Osteoblast (primary cell): ENCODE results near the gene CDT1. TPM values are rescaled to one million over a fixed set of nuclear protein-coding genes. Genes with fewer than 3 reads are reported as not detected.
A peak's percentile ranks its signal among the peaks of the same experiment; 100 is the strongest.

ENCODE experiments used
- DNase-seq: peaks from one replicate; pipeline ENCODE4 v3.0.0; 2011; ENCODE audit warnings: low spot score, mixed read lengths; ENCODE audit not compliant: insufficient read length; ENCODE audit errors: missing footprints
- H2AFZ ChIP-seq: 2 replicates; pipeline ENCODE4 v1.6.0; 2011; ENCODE audit warnings: mild to moderate bottlenecking, low read length
- H3K27ac ChIP-seq: 2 replicates; pipeline ENCODE4 v1.5.1; 2011; ENCODE audit warnings: mild to moderate bottlenecking, low read depth, low read length, moderate library complexity
- H3K27me3 ChIP-seq: 2 replicates; pipeline ENCODE4 v1.6.0; 2012; ENCODE audit warnings: mild to moderate bottlenecking, control low read depth, inconsistent platforms, low read length, moderate library complexity; ENCODE audit not compliant: insufficient read depth
- H3K36me3 ChIP-seq: 2 replicates; pipeline ENCODE4 v1.5.1; 2011; ENCODE audit warnings: mild to moderate bottlenecking, low read length, control low read depth, moderate library complexity; ENCODE audit not compliant: insufficient read depth
- H3K4me1 ChIP-seq: 2 replicates; pipeline ENCODE4 v1.5.1; 2011; ENCODE audit warnings: mild to moderate bottlenecking, low read length, control low read depth, moderate library complexity; ENCODE audit not compliant: insufficient read depth
- H3K4me2 ChIP-seq: 2 replicates; pipeline ENCODE4 v1.6.0; 2011; ENCODE audit warnings: mild to moderate bottlenecking, low read length; ENCODE audit not compliant: insufficient read depth
- H3K4me3 ChIP-seq: fragments of 200-600 bp; sonication (generic); 3 replicates; pipeline ENCODE4 v1.5.1; 2012; ENCODE audit warnings: mild to moderate bottlenecking, low read length, inconsistent platforms; ENCODE audit not compliant: insufficient read depth
- H3K79me2 ChIP-seq: 2 replicates; pipeline ENCODE4 v1.6.0; 2012; ENCODE audit warnings: mild to moderate bottlenecking, low read length, control low read depth, inconsistent platforms; ENCODE audit not compliant: insufficient read depth
- H3K9me3 ChIP-seq: 2 replicates; pipeline ENCODE4 v1.5.1; 2011; ENCODE audit warnings: low read depth, low read length, control low read depth
- H4K20me1 ChIP-seq: 2 replicates; pipeline ENCODE4 v1.6.0; 2012; ENCODE audit warnings: mild to moderate bottlenecking, low read length, control low read depth; ENCODE audit not compliant: insufficient read depth
- CTCF ChIP-seq: IDR thresholded peaks from 2 replicates; pipeline ENCODE4 v1.5.1; 2011; ENCODE audit warnings: mild to moderate bottlenecking, low read depth, low read length, moderate library complexity; ENCODE audit errors: extremely low read depth
- total RNA-seq: library from RNA; depleted of rRNA; stranded (reverse); fragments of >200 nt; gene quantifications from 2 replicates; pipeline ENCODE4 v1.2.3, GENCODE V29; 2012

The CDT1 gene
- total RNA-seq, 1 donor = 2.9 TPM

- peaks cover 94% of the 10 kb centered on the region for H3K79me2 ChIP-seq
- peaks cover 36% of the 10 kb centered on the region for H3K4me1 ChIP-seq
- H3K27me3 ChIP-seq = no peaks in the 10 kb centered on the region
- no peak overlapping the region for H3K4me3 ChIP-seq
- H4K20me1 ChIP-seq = peaks cover 84% of the 10 kb centered on the region
- no peak overlapping the region for H3K4me2 ChIP-seq
- H3K9me3 ChIP-seq = no peaks in the 10 kb centered on the region
- H2AFZ ChIP-seq = no peak overlapping the region
- no peak for DNase-seq
- H3K27ac ChIP-seq = no peak overlapping the region
- peaks cover 9% of the 10 kb centered on the region for H3K36me3 ChIP-seq
- TF ChIP-seq CTCF = no peak
Measured at GRCh38 chr16:88755745-88756443, 47.7 kb upstream of the CDT1 start.

- no peak for TF ChIP-seq CTCF
- Histone ChIP-seq H3K4me3 (no peak overlapping the region), H3K36me3 (peaks cover 9% of the 10 kb centered on the region), H3K79me2 (peaks cover 96% of the 10 kb centered on the region), H3K4me2 (no peak overlapping the region), H3K4me1 (peaks cover 36% of the 10 kb centered on the region), H3K9me3 (no peaks in the 10 kb centered on the region), H3K27ac (peak overlapping the region; percentile 17), H2AFZ (no peak overlapping the region), H4K20me1 (peaks cover 76% of the 10 kb centered on the region), H3K27me3 (no peaks in the 10 kb centered on the region)
- DNase-seq = peak; percentile 97
Measured at GRCh38 chr16:88758227-88758943, 45.2 kb upstream of the CDT1 start.

- H3K79me2 ChIP-seq = peaks cover 96% of the 10 kb centered on the region
- H3K9me3 ChIP-seq = no peaks in the 10 kb centered on the region
- H3K4me2 ChIP-seq = no peak overlapping the region
- TF ChIP-seq CTCF = no peak
- DNase-seq = no peak
- no peak overlapping the region for H2AFZ ChIP-seq
- no peak overlapping the region for H3K27ac ChIP-seq
- no peak overlapping the region for H3K4me3 ChIP-seq
- H3K36me3 ChIP-seq = peaks cover 9% of the 10 kb centered on the region
- H4K20me1 ChIP-seq = peaks cover 76% of the 10 kb centered on the region
- peaks cover 31% of the 10 kb centered on the region for H3K4me1 ChIP-seq
- H3K27me3 ChIP-seq = no peaks in the 10 kb centered on the region
Measured at GRCh38 chr16:88758944-88759244, 44.7 kb upstream of the CDT1 start.

- Histone ChIP-seq H3K4me3 (no peak overlapping the region), H3K36me3 (peaks cover 9% of the 10 kb centered on the region), H3K27me3 (no peaks in the 10 kb centered on the region), H3K4me1 (peaks cover 26% of the 10 kb centered on the region), H3K79me2 (peaks cover 96% of the 10 kb centered on the region), H3K4me2 (no peak overlapping the region), H2AFZ (no peak overlapping the region), H4K20me1 (peaks cover 75% of the 10 kb centered on the region), H3K9me3 (no peaks in the 10 kb centered on the region), H3K27ac (no peak overlapping the region)
- no peak for TF ChIP-seq CTCF
- DNase-seq = no peak
Measured at GRCh38 chr16:88759245-88759975, 44.2 kb upstream of the CDT1 start.
